NOMO-1 treated with DMSO at 0.1 percent for 48 hours (cell line): ENCODE results near the gene LBHD2.
"Not testable (repeated sequence)": the region's sequence is repeated elsewhere in the genome, so short reads cannot be mapped to it uniquely, and the experiment has no call there.

ENCODE experiments used
- DNase-seq: peaks from one replicate; lab custom pipeline; 2025; ENCODE audit not compliant: unreplicated experiment; lab: John Stamatoyannopoulos, UW

Gene LBHD2

DNA sequence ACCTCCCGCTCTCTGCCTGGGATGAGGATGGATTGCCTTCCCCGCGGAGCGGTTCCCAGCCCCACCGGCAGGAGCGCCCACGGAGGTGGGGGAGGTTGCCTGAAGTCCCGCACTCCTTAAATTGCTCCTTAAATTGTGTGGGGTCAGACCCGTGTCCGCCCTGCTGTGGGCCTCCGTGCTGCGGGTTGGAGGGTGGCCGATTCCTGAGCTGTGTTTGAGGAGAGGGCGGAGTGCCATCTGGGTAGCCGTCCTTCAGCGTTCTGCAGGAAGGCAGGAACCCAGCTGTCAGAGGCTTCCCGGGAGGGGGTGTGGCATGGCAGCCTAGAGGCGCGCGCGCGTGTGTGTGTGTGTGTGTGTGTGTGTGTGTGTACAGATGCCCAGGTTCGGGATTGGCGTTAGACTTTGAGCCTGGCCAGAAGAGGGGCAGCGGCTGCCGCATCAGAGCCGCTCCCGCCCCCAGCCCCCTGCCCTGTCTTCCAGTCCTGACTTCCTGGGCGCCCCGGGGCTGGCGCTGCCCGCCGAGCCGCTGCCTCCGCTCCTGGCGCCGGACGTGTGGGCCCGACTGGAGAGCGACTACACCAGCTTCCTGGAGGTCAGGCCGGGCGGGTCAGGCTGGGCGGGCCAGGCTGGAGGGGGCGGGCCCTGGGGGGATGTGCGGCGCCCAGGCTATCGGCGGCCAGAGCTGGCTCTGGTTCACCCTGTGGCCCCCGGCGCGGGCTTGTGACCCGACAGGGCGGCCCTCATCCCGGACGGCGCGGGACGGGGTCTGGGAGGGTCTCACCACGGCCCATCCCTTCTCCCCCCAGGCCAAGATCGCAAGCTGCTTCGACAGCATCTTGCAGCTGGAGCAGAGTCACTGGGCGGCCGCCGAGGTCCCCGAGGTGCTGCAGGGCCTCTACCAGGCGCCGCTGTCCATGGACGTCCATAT, 19.7 kb downstream of the LBHD2 start:
- no peak for DNase-seq

GRCh38 chr14:103104389-103104653, 20.3 kb downstream of the LBHD2 start:
- no peak for DNase-seq

DNA sequence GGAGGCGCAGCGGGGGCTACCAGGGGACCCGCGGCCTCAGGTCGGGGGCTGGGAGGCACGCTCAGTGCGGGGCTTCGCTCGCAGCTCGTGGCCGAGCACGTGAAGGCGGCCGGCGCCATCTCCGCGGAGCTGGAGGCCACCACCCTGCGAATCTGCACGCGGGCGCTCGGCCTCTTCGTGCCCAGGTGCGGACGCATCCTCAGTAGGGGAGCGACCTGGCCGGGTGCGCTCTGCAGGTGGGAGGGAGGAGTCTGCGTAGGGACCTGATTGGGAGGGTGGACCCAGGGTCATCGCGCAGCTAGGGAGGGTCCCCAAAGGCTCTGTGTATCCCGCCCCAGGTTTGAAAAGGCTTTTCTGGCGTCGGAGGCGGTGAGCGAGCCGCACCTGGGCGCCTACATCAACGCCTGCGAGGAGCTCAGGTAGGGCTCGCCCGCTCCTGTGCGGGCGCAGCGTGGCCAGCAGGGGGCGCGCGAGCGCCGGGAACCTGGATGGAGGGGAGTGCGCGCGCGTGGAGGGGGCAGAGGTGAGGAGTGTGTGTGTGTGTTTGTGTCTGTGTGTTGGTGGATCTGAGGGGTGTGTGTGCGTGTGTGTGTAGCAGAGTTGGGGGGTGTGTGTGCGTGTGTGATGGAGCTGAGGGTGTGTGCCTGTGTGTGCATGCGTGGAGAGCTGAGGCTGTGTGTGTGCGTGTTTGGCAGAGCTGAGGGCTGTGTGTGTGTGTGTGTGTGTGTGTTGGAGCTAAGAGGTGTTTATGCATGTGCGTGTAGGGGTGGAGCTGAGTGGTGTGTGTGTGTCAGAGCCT, 20.8 kb downstream of the LBHD2 start:
- peak; percentile 39 for DNase-seq

DNA sequence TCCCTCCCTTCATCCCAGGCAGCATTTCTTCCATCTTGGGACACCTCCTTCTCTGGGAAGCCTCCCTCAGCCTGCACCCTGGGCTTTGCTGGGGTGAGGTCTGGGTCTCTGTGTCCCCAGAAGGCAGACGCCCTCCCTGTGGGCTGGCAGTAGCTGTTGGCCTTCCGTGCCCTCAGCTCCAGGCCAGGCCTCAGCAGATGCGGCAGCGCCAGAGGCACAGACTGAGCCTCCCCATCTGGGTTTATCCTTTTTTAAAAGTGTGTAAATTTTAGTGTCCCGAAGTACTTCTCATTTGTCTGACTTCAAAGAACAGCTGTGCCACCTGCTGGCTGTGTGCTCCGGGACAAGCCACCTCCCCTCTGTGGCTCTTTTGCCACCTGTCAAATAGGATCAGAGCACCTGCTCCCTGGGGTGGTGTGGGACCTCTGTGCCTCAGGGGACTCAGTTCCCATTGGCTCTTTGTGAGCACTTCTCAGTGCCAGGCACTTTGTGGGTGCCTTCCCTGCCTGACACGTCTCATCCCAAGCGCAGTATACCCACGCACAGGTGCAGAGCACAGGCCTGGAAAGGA, 21.7 kb downstream of the LBHD2 start:
- peak; percentile 10 for DNase-seq

GRCh38 chr14:103107455-103107854, 23.4 kb downstream of the LBHD2 start:
- no peak for DNase-seq

DNA sequence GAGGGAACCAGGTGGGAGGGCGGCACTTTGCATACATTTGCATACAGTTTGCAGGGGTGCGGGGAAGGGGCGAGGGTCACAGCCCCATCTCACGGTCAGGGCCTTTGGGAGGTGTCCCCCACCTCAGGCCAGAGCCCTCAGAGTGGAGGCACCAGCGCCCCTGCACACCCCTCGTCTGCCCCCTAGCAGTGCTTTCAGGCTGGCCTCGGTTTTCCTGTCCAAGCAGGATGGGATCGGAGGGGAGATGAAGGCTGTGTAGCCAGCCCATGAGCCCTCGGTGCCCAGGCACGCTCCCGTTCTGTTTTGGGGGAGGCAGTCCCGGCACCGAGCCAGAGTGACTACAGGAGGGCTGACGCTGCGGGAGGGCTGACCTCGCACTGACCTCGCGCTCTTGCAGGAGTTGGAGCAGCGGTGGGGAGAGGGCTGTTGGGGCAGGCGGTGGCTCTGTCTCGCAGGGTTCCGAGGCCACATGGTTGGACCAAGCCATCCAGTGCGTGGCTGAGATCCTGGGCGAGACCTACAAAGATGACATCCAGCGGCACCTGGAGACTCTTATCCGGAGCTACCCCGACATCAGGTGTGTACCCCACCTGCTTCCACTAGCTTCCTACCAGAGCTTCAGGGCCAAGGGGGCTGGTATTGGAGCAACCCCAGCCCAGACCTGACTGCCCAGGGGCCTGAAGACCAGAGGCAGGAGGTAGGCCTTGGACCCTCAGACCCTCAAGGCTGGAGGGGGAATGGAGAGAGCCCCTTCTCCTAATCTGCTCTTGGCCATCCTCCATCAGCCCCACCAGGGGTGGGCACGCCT, 24.1 kb downstream of the LBHD2 start:
- no peak for DNase-seq

DNA sequence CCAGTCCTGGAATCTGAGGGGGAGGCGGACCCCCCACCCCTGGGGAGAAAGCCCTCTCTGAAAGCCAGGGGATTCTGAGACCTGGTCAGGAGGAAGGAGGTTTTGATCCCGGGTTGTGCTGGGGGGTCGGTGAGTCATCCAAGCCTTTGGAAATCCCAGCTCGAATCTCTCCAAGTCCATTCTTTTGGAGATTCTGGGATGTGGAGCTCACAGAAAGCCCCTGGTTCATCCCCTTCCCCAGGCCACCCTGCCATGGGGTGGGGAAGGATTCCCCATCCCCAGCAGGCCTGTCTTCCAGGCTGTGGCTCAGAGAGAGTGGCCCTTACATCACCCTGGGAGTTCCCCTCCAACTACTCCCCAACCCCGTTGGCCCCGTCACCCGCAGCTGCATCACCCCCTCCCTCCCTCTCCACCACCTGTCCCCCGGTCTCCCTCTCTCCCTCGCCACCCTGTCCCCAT, 24.8 kb downstream of the LBHD2 start:
- DNase-seq = no peak

- DNase-seq = no peak
Measured at GRCh38 chr14:103109535-103110441, 25.8 kb downstream of the LBHD2 start.

DNA sequence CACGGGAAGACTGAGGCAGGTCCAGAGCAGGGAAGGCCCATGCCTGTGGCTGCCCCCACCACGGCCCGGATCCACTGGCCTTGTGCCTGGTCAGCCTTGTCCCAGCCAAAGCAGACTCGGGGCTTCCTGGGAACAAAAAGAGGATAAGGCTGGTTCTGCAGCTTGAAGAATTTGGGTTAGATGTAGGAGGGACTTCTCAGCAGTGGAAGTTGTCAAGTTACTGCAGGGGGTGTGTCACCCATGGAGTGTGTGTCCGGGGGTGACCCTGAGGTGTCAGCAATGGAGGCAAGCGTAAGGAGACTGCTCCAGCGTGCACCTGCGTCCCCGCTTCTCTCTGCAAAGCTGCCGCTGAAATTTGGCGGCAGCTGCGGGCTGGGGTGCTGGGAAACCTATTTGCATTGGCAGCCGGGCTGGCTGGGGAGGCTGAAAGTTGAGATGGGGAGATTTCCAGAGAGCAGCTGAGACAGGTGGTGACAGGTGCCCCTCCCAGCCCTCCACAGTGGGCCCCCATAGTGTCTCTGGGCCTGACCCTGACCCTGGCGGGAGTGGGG, 26.7 kb downstream of the LBHD2 start:
- DNase-seq = no peak

GRCh38 chr14:103111232-103111868, 27.3 kb downstream of the LBHD2 start:
- no peak for DNase-seq

DNA sequence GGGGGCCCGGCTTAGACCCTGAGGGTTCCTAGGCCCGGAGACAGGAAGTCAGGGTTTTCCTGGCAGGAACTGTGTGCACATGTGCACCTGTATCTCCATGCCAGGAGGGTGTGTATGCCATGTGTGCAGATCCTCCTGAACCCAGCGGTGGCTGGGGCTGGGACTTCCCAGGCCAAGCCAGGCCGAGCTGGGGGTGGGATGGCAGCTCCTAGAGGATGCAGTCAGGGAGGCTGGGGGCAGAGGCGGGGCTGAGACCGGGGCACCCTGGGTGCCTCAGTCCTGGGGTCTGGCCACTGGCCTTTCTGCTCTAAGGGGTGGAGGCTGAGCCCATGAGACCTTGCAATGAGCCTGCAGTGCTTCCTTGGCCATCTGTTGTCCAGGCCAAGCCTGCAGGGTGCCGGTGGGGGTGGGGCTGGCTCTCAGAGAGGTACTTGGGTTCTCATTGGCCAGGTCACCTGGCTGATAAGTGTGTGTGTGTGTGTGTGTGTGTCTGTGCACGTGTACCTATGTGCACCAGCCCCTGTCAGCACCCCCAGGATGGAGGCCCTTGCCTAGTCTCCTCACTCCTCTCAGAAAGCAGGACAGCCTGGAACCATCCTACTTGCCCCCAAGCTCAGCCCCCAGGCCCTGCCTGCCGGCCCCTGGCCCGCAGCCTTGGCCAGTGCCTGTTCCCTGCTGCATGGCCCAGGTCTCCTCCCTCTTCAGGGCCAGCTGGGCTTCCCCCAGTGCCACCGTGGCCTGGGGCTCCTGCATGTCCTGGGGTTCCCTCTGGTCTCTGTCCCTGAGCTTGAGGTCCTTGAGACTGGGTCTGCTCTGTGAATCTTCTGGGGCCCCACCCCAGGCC, 28.6 kb downstream of the LBHD2 start:
- no peak for DNase-seq

GRCh38 chr14:103113303-103113702, 29.3 kb downstream of the LBHD2 start:
- no peak for DNase-seq

DNA sequence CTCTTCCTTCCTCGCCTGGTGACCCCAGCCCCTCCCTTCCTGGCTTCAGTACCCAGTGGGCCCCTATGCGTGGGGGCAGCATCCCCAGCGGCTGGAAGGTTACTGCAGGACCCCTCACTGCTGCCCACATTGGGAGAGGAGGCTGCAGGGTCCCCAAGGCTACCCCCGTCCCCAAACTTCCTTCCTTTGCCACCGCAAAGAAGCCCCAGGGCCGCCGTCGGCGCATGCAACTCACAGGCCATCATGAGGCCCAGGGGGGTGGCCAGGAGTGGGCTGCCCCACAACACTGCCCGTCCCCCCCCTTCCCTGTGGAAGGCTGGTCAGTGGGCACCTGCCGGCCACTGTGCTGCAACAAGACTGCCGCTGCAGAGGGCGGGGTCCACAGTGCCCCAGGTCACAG, 29.8 kb downstream of the LBHD2 start:
- no peak for DNase-seq

DNA sequence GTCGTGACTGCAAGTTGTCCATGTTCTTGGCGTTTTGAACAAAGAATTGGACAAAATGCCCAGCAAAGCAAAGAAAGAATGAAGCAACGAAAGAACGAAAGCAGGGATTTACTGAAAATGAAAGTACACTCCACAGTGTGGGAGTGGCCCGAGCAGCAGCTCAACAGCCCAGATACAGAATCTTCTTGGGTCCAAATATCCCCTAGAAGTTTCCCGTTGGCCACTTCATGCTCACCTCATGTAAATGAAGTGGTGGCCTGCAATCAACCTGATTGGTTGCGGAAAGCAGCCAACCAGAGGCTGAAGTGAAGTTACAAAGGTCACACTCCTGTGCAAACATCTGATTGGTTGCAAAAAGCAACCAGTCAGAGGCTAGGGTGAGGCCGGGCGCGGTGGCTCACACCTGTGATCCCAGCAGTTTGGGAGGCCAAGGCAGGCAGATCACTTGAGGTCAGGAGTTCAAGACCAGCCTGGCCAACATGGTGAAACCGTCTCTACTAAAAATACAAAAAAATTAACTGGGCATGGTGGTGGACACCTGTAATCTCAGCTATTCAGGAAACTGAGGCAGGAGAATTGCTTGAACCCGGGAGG, 31.2 kb downstream of the LBHD2 start:
- not testable (repeated sequence) for DNase-seq

DNA sequence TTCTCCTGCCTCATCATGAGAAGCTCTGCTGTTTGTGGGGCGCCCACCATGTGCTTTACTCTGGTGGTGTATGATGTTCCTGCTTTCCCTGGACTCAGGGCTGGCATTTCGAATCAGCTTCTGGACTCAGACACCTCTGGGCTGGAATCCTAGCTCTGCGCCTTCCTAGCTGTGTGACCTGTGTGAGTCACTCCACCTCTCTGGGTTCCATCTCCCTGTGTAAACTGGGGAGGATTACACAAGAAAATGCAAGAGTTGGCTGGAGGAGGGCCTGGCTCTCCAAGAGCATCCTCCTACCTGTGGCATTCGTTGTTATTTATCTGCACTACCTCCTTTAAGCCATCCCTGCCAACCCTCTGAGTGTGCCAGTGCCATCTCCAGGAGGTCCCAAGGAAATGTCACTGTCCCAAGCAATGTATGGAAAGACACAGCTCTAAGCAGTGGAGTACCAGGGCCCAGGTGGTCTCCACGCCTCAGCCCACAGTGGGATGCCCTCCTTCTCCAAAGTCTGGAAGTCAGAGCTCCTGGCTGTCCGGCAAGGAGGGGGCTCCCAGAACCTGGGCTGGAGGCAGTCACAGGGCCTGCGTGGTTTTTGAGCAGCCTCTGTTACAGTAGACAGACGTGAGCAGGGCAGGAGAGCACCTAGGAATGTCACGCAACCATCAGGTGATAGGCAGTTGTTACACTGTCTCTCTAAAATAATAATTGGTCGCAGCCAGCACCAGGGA, 32.0 kb downstream of the LBHD2 start:
- no peak for DNase-seq

DNA sequence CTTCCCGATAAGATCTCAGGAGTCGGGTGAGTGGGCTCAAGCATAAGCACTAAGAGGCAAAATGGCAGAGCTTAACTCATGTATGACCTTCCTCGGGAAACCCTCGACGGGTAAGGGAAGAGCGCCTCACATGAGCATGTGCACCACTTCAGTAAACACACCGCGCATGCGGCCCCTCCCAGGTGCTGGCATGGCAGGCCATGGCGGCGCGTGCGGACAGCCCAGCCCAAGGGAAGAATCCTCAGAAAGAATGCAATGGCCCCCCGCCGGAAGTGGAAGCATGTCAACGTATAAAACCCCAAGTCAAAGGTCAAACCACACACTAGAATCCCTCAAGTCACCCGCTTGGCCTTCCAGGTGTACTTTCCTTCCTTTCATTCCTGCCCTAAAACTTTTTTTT, 32.6 kb downstream of the LBHD2 start:
- DNase-seq = no peak

GRCh38 chr14:103117499-103117898, 33.5 kb downstream of the LBHD2 start:
- DNase-seq = not testable (repeated sequence)
